ENCODE results near the gene HK3. TPM values are rescaled to one million over a fixed set of nuclear protein-coding genes. Genes with fewer than 3 reads are reported as not detected.

HK3 gene
- total RNA-seq, 1 donor from 2014 or later = not detected

GRCh38 chr5:176938472-176938871 is 39.3 kb upstream of the HK3 start:
- no peak overlapping the region for H3K4me3 ChIP-seq
- peaks cover 5% of the 10 kb centered on the region for H3F3A ChIP-seq (ENCODE audit: low read depth)
- H3K27ac Mint-ChIP-seq = no peak overlapping the region
- H3K79me2 ChIP-seq (ENCODE audit: low read depth) = no peaks in the 10 kb centered on the region
- peaks cover 1% of the 10 kb centered on the region for H3K4me1 ChIP-seq
- H4K20me1 ChIP-seq (ENCODE audit: low read depth) = no peaks in the 10 kb centered on the region
- no peak for DNase-seq (ENCODE audit: low spot score)
- no peak overlapping the region for H3K9ac ChIP-seq
- H3K9me3 ChIP-seq (ENCODE audit: low read depth) = no peaks in the 10 kb centered on the region
- H3K4me3 Mint-ChIP-seq = no peak overlapping the region
- TF ChIP-seq CTCF (IDR thresholded peaks at IDR 0.05) = no peak
- TF ChIP-seq EZH2phosphoT487 (IDR thresholded peaks at IDR 0.05) = no peak
- TF ChIP-seq EZH2 (IDR thresholded peaks at IDR 0.05) = no peak
- H3K27me3 Mint-ChIP-seq (ENCODE audit: insufficient read depth, low read depth) = no peaks in the 10 kb centered on the region
- no peak overlapping the region for H3K4me2 ChIP-seq
- H3K36me3 ChIP-seq = peaks cover 8% of the 10 kb centered on the region
- H3K27me3 ChIP-seq = no peaks in the 10 kb centered on the region
- H3K4me1 Mint-ChIP-seq = no peaks in the 10 kb centered on the region
- no peaks in the 10 kb centered on the region for H3K9me3 Mint-ChIP-seq
- peaks cover 12% of the 10 kb centered on the region for H3K36me3 Mint-ChIP-seq
- no peak overlapping the region for H2AFZ ChIP-seq (replicated peaks)
- no peak overlapping the region for H3K27ac ChIP-seq

- Histone ChIP-seq H3K79me2 (ENCODE audit: low read depth) (no peaks in the 10 kb centered on the region), H3K4me1 (peaks cover 6% of the 10 kb centered on the region), H3K9me3 (ENCODE audit: low read depth) (no peaks in the 10 kb centered on the region), H3K36me3 (peaks cover 9% of the 10 kb centered on the region), H3K27me3 (no peaks in the 10 kb centered on the region), H3K9ac (no peak overlapping the region), H3K27ac (no peak overlapping the region), H3K4me3 (no peak overlapping the region), H4K20me1 (ENCODE audit: low read depth) (no peaks in the 10 kb centered on the region), H2AFZ (replicated peaks) (no peak overlapping the region), H3K4me2 (no peak overlapping the region), H3F3A (ENCODE audit: low read depth) (no peaks in the 10 kb centered on the region)
- Mint-ChIP-seq H3K4me3 (no peak overlapping the region), H3K36me3 (peaks cover 9% of the 10 kb centered on the region), H3K4me1 (peaks cover 8% of the 10 kb centered on the region), H3K27ac (no peak overlapping the region), H3K27me3 (ENCODE audit: insufficient read depth, low read depth) (no peaks in the 10 kb centered on the region), H3K9me3 (no peaks in the 10 kb centered on the region)
- no peak for DNase-seq (ENCODE audit: low spot score)
- no peak for TF ChIP-seq EZH2 (IDR thresholded peaks at IDR 0.05)
- TF ChIP-seq CTCF (IDR thresholded peaks at IDR 0.05) = no peak
- no peak for TF ChIP-seq EZH2phosphoT487 (IDR thresholded peaks at IDR 0.05)
Measured at GRCh38 chr5:176935017-176935416, 35.9 kb upstream of the HK3 start.

- peaks cover 12% of the 10 kb centered on the region for H3K36me3 Mint-ChIP-seq
- Histone ChIP-seq H4K20me1 (ENCODE audit: low read depth) (no peaks in the 10 kb centered on the region), H3F3A (ENCODE audit: low read depth) (no peaks in the 10 kb centered on the region), H2AFZ (replicated peaks) (no peak overlapping the region), H3K27ac (no peak overlapping the region), H3K27me3 (no peaks in the 10 kb centered on the region), H3K36me3 (peaks cover 9% of the 10 kb centered on the region), H3K9me3 (ENCODE audit: low read depth) (no peaks in the 10 kb centered on the region), H3K4me3 (no peak overlapping the region), H3K79me2 (ENCODE audit: low read depth) (no peaks in the 10 kb centered on the region), H3K9ac (no peak overlapping the region), H3K4me1 (peaks cover 6% of the 10 kb centered on the region), H3K4me2 (no peak overlapping the region)
- no peaks in the 10 kb centered on the region for H3K27me3 Mint-ChIP-seq (ENCODE audit: insufficient read depth, low read depth)
- no peaks in the 10 kb centered on the region for H3K9me3 Mint-ChIP-seq
- TF ChIP-seq EZH2phosphoT487 (IDR thresholded peaks at IDR 0.05) (no peak), CTCF (IDR thresholded peaks at IDR 0.05) (no peak), EZH2 (IDR thresholded peaks at IDR 0.05) (no peak)
- peaks cover 8% of the 10 kb centered on the region for H3K4me1 Mint-ChIP-seq
- H3K27ac Mint-ChIP-seq = no peak overlapping the region
- H3K4me3 Mint-ChIP-seq = no peak overlapping the region
- no peak for DNase-seq (ENCODE audit: low spot score)
Measured at GRCh38 chr5:176934309-176934930, 35.3 kb upstream of the HK3 start.

All from neural progenitor cell (in vitro differentiated cells).